Measurements from ENCODE around the gene UBE2L3. TPM values are rescaled to one million over a fixed set of nuclear protein-coding genes. Genes with fewer than 3 reads are reported as not detected.
A peak's percentile ranks its signal among the peaks of the same experiment; 100 is the strongest.

Gene UBE2L3
- total RNA-seq, 1 experiment from 2014 or later, result 44.2 TPM

DNA sequence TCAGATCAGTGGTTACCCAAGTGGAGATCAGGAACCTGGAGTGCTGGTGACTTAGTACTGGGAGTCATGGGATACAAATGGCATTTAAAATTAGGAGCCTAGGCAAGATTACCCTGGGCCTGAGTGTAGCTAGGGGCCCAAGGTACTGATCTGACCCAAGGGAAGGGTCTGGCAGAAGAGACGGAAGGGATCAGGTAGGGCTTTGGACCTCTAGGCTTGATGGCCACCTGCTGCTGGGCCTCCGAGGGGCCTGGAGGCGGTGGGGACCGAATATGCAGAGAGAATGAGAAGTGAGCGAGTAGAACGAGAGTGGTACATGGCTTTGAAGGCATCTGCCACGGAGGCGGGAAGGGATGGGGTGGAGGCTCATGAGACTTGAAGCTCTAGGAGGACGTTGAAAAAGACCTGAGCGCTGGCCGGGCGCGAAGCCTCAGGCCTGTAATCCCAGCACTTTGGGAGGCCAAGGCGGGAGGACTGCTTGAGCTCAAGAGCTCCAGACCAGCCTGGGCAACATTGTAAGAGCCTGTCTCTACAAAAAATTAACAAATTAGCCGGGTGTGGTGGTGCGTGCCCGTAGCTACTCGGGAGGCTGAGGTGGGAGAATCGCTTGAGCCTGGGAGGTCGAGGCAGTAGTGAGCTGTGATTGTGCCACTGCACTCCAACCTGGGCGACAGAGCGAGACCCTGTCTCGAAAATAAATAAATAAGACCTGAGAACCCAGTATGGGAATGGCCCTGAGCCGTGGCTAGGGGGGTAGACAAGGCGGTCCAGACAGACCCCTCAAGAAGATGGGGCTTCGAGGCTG, 97.7 kb downstream of the UBE2L3 start:
- H3K27me3 Mint-ChIP-seq (ENCODE audit: insufficient read depth, unreplicated experiment), result no peaks in the 10 kb centered on the region
- TF ChIP-seq, protein P1, sequence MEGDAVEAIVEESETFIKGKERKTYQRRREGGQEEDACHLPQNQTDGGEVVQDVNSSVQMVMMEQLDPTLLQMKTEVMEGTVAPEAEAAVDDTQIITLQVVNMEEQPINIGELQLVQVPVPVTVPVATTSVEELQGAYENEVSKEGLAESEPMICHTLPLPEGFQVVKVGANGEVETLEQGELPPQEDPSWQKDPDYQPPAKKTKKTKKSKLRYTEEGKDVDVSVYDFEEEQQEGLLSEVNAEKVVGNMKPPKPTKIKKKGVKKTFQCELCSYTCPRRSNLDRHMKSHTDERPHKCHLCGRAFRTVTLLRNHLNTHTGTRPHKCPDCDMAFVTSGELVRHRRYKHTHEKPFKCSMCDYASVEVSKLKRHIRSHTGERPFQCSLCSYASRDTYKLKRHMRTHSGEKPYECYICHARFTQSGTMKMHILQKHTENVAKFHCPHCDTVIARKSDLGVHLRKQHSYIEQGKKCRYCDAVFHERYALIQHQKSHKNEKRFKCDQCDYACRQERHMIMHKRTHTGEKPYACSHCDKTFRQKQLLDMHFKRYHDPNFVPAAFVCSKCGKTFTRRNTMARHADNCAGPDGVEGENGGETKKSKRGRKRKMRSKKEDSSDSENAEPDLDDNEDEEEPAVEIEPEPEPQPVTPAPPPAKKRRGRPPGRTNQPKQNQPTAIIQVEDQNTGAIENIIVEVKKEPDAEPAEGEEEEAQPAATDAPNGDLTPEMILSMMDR (IDR thresholded peaks at IDR 0.05; ENCODE audit: unreplicated experiment), result no peak
- TSS peak; percentile 81 for BruUV-seq (replicated peaks)
- H3K4me3 Mint-ChIP-seq (ENCODE audit: unreplicated experiment), result peak overlapping the region; percentile 99
- H3K27ac Mint-ChIP-seq (ENCODE audit: low read depth, unreplicated experiment), result peak overlapping the region; percentile 91
- ChIA-PET CTCF (interaction anchor here (1.2 to 1.7 kb wide), 4 partner anchors 19 to 287 kb away, joined by 3 to 7 read pairs (median 4); partner anchors contain the start of genes PPM1F and YDJC), POLR2A (interaction anchor here (0.7 to 2.0 kb wide), 8 partner anchors 9 to 202 kb away, joined by 3 to 19 read pairs (median 6); partner anchors contain the start of genes MAPK1, SDF2L1 and YDJC)
- DNase-seq (ENCODE audit: unreplicated experiment), result no peak
- H3K36me3 Mint-ChIP-seq (ENCODE audit: insufficient read depth, unreplicated experiment), result peaks cover 16% of the 10 kb centered on the region
- intact Hi-C loops (cut with micrococcal nuclease), result no loop called here
- H3K9me3 Mint-ChIP-seq (ENCODE audit: unreplicated experiment), result no peaks in the 10 kb centered on the region
- peaks cover 6% of the 10 kb centered on the region for H3K4me1 Mint-ChIP-seq (ENCODE audit: insufficient read depth, unreplicated experiment)

DNA sequence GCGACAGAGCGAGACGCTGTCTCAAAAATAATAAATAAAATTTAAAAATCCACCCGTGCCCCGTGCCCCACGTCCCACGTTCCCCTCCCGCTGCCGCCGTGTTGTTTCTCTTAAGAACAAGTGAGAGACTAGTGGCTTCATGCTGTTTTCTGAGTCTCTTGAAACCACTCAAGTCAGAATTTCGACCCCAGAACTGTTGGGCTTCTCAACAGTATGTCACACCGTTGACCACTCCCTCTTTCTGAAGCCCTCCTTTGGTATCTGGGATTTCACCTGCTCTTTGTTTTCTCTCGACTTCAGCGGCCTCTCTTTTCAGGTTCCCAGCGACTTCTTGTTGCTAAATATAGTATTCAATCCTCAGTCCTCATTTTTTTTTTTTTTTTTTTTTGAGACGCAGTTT, 99.3 kb downstream of the UBE2L3 start:
- BruUV-seq (replicated peaks), result no TSS peak
- H3K9me3 Mint-ChIP-seq (ENCODE audit: unreplicated experiment), result no peaks in the 10 kb centered on the region
- peak overlapping the region; percentile 99 for H3K4me3 Mint-ChIP-seq (ENCODE audit: unreplicated experiment)
- POLR2A ChIA-PET, result interaction anchor here (1.1 to 2.0 kb wide), 3 partner anchors 24 to 201 kb away, joined by 3 to 19 read pairs (median 12); partner anchors contain the start of genes MAPK1, SDF2L1 and YDJC
- H3K36me3 Mint-ChIP-seq (ENCODE audit: insufficient read depth, unreplicated experiment), result peaks cover 32% of the 10 kb centered on the region
- H3K27me3 Mint-ChIP-seq (ENCODE audit: insufficient read depth, unreplicated experiment), result no peaks in the 10 kb centered on the region
- TF ChIP-seq, protein P1 (IDR thresholded peaks at IDR 0.05; ENCODE audit: unreplicated experiment), result no peak
- H3K4me1 Mint-ChIP-seq (ENCODE audit: insufficient read depth, unreplicated experiment), result peaks cover 6% of the 10 kb centered on the region
- H3K27ac Mint-ChIP-seq (ENCODE audit: low read depth, unreplicated experiment), result peak overlapping the region; percentile 91
- intact Hi-C loops (cut with micrococcal nuclease), result no loop called here
- no peak for DNase-seq (ENCODE audit: unreplicated experiment)
- CTCF ChIA-PET, result no interaction called here

DNA sequence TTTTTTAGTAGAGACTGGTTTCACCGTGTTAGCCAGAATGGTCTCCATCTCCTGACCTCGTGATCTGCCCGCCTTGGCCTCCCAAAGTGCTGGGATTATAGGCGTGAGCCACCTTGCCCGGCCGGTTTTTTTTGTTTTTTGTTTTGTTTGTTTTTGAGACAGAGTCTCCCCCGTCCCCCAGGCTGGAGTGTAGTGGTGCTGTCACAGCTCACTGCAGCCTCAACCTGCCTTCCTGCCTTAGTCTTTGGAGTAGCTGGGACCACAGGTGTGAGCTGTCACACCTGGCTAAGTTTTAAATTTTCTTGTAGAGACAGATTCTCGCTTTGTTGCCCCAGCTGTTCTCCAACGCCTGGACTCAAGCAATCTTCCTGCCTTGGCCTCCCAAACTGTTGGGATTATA, 101.5 kb downstream of the UBE2L3 start:
- no peaks in the 10 kb centered on the region for H3K9me3 Mint-ChIP-seq (ENCODE audit: unreplicated experiment)
- ChIA-PET CTCF (interaction anchor here (0.8 kb wide), 1 partner anchor 30 kb away, joined by 4 read pairs; no protein-coding TSS in a partner anchor), POLR2A (no interaction called here)
- intact Hi-C loops (cut with micrococcal nuclease), result no loop called here
- peaks cover 48% of the 10 kb centered on the region for H3K36me3 Mint-ChIP-seq (ENCODE audit: insufficient read depth, unreplicated experiment)
- H3K4me3 Mint-ChIP-seq (ENCODE audit: unreplicated experiment), result no peak overlapping the region
- peaks cover 6% of the 10 kb centered on the region for H3K4me1 Mint-ChIP-seq (ENCODE audit: insufficient read depth, unreplicated experiment)
- TF ChIP-seq, protein P1 (IDR thresholded peaks at IDR 0.05; ENCODE audit: unreplicated experiment), result no peak
- no peak for DNase-seq (ENCODE audit: unreplicated experiment)
- BruUV-seq (replicated peaks), result no TSS peak
- no peak overlapping the region for H3K27ac Mint-ChIP-seq (ENCODE audit: low read depth, unreplicated experiment)
- H3K27me3 Mint-ChIP-seq (ENCODE audit: insufficient read depth, unreplicated experiment), result no peaks in the 10 kb centered on the region

DNA sequence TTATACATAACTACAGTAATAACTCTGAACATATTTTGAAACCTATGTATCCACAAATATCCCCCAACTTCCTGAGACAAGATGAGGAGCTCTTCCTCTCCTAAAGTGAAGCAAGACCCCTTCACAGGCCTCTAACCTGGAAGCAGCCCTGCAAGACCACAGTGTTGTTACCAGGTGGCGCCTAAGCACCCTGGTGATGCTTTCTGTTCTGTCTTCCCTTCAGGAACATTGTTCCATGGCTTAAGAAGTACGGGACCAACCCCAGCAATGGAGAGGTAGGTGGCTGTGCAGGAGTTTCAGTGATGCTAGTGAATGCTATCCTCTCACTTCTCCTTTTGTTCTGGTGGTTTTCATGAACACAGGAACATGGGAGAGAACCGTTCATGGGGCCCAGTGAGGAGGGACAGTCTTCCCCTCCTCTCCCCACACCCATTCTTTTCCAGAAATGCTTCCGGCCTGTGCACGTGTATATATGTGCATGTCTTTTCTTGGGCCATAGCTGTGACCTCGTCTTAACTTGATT, 104.7 kb downstream of the UBE2L3 start:
- ChIA-PET CTCF (interaction anchor here (1.2 kb wide), 1 partner anchor 29 kb away, joined by 3 read pairs; no protein-coding TSS in a partner anchor), POLR2A (no interaction called here)
- TF ChIP-seq, protein P1 (IDR thresholded peaks at IDR 0.05; ENCODE audit: unreplicated experiment), result no peak
- Mint-ChIP-seq H3K9me3 (ENCODE audit: unreplicated experiment) (no peaks in the 10 kb centered on the region), H3K4me1 (ENCODE audit: insufficient read depth, unreplicated experiment) (peaks cover 5% of the 10 kb centered on the region), H3K4me3 (ENCODE audit: unreplicated experiment) (no peak overlapping the region), H3K36me3 (ENCODE audit: insufficient read depth, unreplicated experiment) (peaks cover 53% of the 10 kb centered on the region), H3K27me3 (ENCODE audit: insufficient read depth, unreplicated experiment) (no peaks in the 10 kb centered on the region), H3K27ac (ENCODE audit: low read depth, unreplicated experiment) (no peak overlapping the region)
- intact Hi-C loops (cut with micrococcal nuclease), result no loop called here
- DNase-seq (ENCODE audit: unreplicated experiment), result no peak
- no TSS peak for BruUV-seq (replicated peaks)
